ENCODE data around the gene SUMO3.
A peak's percentile ranks its signal among the peaks of the same experiment; 100 is the strongest.

The SUMO3 gene

DNA sequence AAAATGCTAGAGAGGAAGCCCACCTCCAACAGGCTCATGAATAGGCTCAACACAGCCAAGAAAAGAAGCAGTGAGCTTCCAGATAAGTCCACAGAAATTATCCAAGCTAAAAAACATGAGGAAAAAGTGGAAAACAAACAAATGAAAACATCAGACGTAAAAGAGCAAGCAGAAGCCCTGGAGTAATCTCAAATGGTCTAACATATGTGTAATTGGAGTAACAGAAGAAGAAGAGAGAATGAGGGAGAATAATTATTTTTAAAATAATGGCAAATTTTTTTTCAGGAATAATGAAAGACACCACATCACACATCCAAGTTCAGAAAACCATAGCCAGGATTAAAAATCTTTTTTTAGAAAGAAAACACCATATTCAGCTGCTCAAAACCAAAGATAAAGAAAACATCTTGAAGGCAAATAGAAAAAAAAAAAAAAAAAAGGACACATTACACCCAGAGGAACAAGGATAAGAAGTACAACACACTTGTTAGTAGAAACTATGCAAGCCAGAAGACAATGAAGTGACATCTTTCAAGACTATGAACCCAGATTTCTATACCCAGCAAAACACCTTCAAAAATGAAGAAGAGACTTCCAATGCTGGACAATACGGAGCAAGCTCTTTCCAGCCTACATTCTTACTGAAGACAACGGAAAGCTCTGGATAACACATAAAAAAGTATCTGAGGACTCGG lies 10.6 kb upstream of the SUMO3 start:
- DNase-seq, result no peak

DNA sequence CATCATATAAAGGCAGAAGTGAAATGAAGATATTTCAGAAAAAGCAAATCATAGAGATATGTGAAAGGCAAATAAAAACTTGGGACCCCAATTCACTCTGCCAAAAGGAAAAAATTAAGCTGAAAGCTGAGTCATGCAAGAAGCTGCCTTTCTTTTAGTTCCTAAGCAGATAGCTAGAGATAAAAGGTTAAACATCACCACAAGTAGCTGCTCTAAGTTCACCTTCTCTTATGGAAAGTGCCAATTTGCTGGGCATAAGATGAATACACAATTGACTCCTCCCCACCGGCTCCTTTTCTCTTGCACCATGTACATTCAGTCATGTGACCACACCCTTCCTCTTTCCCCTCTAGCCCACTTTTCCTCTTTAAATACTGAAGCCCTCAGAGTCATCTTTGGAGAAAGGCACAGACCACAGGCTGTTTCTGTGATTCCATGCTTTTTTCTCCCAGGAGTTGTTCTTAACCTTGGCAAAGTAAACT lies 5.4 kb upstream of the SUMO3 start:
- no peak for DNase-seq

DNA sequence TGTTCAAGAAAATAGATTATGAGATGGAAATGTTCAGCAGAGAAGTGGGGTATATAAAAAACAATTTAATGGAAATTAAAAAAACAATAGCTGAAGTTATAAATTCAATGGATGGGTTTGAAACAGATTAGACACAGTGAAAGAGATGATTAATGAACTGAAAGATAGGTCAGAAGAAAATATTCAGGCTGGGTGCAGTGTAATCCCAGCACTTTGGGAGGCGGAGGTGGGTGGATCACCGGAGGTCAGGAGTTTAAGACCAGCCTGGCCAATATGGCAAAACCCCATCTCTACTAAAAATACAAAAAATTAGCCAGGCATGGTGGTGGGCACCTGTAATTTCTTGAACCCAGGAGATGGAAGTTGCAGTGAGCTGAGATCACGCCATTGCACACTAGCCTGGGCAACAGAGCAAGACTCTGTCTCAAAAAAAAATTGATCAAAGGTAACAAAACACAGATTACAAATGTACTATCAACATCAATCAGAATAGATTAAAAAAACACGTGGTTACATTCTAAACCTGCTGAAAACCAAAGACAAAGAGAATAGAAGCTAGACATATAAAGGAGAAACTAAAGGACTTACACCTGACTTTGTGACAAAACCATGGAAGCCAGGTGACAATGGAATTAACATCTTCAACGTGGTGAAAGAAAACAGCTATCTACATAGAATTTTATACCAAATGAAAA lies 4.8 kb upstream of the SUMO3 start:
- DNase-seq, result no peak

DNA sequence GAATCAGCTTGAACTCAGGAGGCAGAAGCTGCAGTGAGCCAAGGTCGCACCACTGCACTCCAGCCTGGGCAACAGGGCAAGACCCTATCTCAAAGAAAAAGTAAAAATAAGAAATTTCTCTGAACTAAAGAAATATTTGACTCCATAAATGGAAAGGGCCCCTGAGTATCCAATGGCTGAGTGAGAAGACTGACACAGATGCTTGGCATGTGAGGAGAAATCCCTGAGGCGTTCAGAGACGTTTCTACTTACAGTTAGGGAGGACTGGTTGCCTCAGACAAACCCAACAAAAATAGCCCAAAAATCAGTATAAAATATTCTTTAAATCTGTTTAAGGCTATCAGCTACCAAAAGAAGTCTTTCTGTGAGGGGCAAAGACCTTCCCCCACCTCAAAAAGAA lies 3.0 kb upstream of the SUMO3 start:
- no peak for DNase-seq

DNA sequence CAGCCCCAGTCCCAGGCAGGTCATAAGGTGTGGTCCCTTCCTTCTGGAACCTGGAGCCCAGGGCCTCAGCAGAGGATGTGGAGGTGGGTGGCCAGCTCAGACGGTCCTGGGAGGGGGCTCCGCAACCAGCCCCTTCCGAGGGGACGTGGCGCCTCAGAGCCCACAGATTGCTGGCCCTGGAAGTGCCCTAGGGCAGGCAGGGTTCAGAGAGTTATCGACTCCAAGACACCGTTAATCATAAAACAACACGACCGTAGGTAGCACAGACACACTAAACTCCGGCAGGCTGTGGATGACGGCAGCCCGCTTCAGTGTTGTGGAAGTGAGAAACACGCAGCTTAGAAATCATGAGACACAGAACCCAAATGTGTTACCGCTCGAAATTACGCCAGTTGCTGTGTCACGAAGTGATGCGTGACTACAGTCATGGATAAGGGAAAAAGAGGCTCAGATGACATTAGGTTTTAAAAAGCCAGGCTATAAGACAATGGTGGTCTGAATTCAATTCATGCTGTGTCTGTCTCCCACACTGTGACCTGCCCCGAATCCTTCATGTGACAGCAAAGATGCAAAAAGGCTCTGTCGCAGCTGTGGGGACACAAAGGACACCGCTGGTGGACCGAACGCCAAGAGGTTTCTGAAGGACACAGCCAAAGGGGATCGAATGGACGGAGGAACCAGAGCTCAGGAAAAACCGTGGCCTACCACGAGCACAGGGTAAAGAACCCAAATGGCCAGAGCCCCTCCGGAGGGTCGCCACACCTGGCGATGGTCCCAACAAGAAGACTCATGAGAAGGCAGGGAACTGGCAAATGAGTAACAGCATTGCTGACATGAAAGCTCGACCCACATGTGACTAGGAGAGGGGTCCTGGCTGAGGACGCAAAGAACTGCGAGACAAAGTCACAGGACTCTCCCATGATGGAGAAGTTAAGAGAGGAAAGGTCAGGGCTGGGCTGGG lies 1.7 kb upstream of the SUMO3 start:
- DNase-seq, result no peak

DNA sequence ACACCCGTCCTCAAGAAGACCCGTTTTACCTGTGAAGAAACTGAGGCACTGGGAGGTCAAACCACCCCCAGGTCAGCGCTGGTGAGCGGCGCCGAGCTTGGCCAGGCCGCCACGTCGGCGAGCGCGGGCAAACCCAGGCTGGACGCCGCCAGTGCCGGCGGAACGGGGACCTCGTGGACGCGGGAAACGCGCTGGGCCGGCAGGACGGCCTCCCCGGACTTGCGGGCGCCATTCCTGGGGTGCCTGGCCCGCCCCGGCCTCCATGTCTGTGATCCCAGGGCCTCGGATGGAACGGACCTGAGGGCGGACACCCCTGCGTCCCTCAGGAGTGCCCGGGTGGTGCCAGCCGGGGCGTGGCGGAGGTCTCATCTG lies 764 bp upstream of the SUMO3 start:
- DNase-seq, result no peak

DNA sequence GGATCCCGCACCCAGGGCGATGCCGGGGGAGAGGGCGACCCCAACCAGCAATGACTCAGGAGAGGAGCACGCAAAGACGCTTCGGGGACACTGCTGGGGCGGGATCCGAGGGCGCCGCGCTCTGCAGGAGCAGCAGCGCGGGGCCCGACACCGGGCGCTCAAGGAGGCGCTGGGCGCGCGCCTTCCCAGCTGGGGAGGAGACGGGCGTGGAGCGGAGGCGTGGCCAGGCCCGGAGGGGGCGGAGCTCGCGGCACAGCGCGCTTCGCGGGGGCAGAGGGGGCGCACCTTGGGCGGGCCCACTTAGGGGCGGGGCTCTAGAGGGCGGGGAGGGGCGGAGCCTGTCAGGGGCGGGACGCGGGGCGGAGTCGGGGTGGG lies 369 bp downstream of the SUMO3 start:
- peak; percentile 88 to 93 (median 89) for DNase-seq

DNA sequence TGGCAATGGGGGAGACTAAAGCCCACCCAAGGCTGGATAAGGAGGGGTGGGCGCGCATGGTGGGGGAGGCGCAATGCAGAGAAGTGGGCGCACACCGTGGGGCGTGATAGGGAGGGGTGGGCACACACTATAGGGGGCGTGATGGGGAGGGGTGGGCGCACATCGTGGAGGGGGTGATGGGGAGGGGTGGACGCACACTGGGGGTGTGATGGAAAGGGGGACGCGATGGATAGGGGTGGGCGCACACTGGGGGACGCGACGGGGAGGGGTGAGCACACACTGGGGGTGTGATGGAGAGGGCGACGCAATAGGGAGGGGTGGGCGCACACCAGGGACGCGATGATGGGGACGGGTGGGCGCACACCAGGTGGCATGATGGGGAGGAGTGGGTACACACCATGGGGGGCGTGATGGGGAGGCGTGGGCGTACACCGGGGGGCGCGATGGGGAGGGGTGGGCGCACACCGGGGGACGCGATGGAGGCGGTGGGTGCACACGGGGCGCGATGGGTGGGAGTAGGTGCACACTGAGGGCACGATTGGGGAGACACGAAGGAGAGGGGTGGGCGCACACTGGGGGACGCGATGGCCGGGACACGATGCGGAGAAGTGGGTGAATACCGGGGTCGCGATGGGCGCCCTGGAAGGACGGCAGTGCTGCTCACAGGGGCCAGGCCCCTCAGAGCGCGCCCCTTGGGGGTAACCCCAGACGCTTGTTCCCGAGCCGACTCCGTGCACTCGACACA lies 929 bp downstream of the SUMO3 start:
- no peak for DNase-seq

DNA sequence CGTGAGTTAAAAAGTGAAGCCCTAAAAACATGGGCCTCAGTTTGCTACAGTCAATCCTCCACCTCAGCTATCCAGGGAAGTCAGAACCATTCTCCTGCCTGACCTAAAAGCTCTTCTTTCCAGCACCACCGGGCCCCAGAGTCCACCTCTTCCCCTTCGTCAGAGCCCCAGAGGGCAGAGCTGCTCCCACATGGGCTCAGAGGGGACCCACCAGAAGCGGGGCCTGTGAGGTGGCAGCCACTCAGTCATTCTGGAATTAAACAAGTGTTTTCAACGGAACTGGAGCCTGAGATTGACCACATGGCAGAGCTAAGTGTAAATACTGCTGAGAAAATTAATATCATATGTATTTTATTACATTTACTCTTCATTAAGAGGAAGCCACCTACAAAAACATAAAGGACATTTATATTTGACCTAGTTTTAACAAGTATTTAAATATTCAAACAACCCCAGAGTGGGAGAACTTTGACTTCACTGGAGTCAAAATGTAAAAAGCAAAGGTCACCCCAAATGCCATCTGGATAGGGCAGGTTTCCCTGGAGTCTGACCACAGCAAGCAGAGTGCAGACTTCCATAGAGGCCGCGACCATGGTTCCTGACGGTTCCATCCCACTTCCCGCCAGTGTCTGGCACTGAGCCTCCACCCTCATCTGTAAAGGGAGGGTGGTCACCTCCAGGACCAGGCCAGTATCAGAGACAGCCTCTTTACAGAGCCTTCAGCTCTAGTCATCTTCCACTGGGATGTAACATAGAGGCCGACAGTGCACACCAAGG lies 1.8 kb downstream of the SUMO3 start:
- DNase-seq, result no peak

DNA sequence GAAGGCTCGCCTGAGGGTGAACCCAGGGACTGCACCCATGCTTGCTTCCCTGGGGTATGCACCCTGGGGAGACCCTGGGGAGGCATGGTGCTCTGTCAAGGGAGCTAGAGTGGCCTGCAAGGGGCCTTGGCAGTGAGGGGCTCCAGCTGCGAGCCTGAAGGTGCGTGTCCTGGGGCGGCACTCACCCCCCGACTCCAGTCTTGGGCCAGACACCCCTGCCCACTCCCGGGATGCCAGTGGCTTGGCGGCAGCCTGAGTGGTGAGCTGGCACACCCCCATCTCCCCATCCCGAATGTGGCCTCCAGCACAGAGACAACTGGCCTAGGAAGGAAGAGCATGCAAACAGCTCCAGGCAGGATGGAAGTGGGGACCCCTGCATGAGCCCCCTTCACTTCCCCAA lies 2.6 kb downstream of the SUMO3 start:
- DNase-seq, result no peak

DNA sequence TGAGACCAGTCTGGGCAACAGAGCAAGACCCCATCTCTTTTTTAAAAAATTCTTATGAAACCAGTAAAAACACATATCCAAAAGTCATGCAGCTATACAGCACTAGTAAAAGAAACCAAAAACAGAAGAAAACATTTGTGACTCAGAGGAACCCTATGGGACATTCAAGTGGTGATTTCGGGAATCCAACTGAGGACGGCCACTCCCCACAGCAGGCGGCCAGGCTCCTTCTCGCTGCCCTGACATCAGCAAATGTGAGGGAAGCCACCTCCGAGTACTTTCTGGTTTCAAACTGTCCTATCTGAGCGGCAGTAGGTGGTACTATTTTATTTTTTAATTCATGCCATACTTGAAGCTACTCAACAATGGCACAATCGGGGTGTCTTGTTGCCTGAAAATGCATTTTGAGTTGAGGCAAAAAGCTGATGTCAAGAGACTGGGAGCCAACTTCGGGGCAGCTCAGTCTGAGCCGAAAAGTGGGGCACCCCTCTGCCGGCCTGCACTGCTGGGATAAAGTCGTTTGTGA lies 3.3 kb downstream of the SUMO3 start:
- DNase-seq, result no peak

DNA sequence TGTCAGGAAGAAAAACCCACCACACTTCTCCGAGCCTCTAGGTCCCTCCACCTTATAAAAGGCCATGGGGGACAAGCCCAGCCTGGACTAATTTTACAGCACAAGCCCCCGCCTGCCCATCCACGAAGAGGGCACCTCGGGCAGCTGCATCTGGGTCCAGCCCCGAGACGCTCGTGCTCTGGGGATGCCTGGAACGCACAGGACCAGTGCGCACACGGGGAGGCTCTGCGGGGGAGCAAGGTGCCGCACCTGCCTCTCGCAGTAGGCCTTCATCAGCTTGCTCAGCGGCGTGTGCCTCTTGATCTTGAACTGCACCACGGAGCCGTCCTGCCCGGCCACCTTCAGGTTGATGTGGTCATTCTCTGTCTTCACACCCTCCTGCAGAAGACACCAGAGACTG lies 4.1 kb downstream of the SUMO3 start:
- no peak for DNase-seq

DNA sequence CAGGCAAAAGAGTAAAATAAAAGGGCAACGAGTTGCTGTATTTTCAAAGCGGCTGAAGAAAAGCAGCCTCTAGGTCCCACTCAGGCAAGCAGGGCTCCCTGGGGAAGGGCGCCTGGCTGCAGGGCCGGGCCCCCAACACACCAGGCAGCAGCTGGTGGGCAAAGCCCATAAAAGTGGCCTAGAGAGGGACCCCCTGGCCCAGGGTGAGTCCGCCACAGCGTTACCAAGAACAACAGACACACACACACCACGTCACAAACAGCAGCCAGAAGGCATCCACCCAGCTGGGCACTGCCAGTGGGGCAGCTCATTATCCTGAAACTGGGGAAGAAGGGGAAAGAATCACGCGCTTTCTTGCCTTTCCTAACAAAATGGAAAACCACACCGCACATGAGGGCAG lies 4.7 kb downstream of the SUMO3 start:
- no peak for DNase-seq

DNA sequence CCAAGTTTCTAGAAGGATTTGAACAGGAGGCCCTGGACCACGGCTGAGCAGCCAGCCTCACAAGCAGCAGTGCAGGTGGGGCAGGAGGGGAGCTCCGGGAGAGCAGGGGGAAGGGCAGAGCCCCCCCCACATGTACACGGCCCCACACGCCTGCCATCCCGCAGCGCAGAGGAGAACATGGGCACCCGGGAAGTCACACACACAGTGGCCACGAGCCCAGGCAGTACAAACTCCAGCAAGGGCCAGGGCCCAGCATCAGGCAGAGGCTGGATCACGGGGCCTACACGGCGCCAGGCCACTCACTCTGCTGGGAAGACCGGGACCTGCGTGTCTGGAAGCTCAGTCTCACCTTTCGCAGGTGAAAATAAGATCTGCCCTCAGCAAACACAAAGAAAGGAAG lies 5.2 kb downstream of the SUMO3 start:
- no peak for DNase-seq

DNA sequence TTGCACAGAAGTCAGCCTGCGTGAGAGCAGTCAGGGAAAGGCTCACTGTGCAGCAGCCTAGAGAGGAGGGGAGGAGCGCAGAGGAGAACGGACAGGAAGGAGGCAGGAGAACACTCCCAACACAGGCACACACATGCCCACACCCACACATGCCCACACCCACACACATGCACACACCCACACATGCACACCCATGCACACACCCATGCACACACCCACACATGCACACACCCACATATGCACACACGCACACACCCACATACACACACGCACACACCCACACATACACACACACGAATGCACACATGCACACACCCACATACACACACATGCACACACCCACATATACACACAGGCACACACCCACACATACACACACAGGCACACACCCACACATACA lies 7.1 kb downstream of the SUMO3 start:
- no peak for DNase-seq

DNA sequence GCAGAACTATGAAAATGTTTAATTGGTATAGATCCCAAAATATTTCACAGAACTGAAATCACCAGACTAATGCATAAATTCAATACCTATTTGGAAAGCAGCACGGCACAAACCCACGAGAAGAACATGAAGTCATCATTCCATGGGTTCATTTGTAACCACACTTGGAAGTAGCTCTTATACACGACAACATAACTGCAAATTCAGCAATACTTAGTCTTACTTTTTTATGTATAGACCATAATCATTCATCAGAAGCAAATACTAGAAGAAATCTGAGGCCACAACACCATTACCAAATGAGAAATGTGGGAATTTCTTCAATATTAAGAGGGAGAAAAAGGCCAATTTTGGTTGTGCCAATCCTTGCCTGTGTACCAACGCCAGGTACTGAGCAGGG lies 12.0 kb downstream of the SUMO3 start:
- DNase-seq, result no peak

DNA sequence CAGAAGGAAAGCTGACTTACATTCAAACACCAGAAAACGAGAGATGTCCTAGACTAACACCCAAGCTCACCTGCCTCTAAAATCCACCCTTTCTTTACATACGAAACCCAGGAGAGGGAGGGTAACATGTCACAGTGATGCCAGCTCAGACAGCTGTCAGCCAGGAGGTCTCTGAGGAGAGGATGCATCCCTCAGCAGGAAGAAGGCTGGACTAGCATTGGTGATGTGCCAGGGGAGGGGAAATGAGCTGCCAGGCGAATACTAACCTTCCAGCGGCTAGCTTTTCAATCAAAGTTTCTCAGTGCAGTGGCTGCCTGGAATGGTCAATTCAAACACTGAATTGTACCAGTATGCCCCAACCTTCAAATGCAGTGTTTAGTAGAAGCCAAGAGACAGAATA lies 12.6 kb downstream of the SUMO3 start:
- no peak for DNase-seq

DNA sequence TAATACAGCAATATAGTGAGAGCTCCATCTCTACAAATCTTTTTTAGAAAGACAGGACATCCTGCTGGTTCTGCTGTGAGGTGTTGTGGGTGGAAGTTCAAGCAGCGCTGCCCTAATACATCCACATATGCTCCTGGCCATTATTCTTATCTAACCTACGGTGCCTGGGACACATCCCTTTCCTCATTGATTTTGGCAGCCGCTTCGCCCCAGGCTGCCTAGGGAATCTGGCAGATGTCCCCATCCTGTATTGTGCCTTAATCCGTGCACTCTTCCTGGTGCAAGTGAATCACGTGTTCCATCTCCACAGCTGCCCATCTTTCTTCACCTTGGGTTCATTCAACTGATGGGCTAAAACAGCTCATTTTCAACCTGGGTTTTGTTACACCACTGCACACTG lies 13.1 kb downstream of the SUMO3 start:
- DNase-seq, result no peak

DNA sequence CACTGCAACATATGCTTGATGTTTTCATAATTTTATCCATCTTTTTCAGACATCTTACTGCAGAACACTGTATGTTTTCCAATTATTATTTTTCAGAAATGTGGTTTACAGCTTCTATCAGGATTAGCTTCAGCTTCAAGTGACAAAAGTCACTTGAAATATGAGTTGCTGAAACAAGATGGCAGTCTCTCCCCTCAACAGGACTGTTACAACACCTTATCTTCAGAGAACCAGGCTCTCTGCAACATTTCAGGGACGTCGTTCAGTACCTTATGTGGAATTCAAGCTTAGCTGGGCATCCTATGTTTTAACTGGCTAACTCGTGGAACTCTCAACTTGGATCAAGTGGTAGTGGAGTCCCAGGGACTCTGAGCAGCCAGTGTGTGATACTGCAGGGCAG lies 14.2 kb downstream of the SUMO3 start:
- no peak for DNase-seq

DNA sequence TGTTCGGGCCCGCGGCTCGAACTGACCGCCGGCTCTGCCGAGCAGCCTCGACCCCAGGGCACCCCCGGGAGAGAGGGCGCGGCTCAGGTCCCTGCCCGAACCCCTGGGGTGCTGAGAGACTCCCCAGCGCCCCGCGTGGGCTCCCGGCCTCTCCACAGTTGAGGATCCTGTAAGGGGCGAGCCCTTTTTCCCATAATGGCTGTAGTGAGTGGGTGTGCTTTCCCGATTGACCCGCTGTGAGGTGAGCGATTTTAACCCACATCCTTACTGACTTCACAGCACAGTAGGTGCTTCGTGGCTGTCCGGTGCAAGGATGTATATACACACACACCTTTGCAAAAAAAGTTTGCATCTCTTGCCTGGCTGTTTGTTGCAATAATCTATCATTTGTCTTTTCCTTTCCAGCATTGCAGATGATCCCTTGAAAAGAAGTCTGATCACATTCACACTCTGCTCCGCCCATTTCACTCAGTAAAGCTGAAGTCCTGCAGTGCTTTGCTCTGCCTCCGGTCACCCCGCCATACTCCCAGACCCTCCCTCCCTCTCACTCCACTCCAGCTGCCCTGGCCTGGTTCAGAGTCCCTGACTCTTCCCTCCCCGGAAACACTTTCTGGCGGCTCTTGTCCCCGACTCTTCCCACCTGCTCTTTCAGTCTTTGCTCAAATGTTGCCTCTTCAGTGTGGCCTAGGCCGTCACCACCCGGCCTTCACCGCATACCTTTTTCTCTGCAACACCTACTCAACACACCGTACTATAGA lies 15.3 kb downstream of the SUMO3 start:
- DNase-seq, result no peak

Measured in T-helper 1 cell (primary cell).